ENCODE results near the gene CAPN5. TPM values are rescaled to one million over a fixed set of nuclear protein-coding genes. Genes with fewer than 3 reads are reported as not detected.

The CAPN5 gene
- total and polyA plus RNA-seq, 2 experiments from 2014 or later: 10.2 to 32.2 TPM

GRCh38 chr11:77123591-77123990 is 56.8 kb downstream of the CAPN5 start (continued):
- TF ChIP-seq, protein P1, sequence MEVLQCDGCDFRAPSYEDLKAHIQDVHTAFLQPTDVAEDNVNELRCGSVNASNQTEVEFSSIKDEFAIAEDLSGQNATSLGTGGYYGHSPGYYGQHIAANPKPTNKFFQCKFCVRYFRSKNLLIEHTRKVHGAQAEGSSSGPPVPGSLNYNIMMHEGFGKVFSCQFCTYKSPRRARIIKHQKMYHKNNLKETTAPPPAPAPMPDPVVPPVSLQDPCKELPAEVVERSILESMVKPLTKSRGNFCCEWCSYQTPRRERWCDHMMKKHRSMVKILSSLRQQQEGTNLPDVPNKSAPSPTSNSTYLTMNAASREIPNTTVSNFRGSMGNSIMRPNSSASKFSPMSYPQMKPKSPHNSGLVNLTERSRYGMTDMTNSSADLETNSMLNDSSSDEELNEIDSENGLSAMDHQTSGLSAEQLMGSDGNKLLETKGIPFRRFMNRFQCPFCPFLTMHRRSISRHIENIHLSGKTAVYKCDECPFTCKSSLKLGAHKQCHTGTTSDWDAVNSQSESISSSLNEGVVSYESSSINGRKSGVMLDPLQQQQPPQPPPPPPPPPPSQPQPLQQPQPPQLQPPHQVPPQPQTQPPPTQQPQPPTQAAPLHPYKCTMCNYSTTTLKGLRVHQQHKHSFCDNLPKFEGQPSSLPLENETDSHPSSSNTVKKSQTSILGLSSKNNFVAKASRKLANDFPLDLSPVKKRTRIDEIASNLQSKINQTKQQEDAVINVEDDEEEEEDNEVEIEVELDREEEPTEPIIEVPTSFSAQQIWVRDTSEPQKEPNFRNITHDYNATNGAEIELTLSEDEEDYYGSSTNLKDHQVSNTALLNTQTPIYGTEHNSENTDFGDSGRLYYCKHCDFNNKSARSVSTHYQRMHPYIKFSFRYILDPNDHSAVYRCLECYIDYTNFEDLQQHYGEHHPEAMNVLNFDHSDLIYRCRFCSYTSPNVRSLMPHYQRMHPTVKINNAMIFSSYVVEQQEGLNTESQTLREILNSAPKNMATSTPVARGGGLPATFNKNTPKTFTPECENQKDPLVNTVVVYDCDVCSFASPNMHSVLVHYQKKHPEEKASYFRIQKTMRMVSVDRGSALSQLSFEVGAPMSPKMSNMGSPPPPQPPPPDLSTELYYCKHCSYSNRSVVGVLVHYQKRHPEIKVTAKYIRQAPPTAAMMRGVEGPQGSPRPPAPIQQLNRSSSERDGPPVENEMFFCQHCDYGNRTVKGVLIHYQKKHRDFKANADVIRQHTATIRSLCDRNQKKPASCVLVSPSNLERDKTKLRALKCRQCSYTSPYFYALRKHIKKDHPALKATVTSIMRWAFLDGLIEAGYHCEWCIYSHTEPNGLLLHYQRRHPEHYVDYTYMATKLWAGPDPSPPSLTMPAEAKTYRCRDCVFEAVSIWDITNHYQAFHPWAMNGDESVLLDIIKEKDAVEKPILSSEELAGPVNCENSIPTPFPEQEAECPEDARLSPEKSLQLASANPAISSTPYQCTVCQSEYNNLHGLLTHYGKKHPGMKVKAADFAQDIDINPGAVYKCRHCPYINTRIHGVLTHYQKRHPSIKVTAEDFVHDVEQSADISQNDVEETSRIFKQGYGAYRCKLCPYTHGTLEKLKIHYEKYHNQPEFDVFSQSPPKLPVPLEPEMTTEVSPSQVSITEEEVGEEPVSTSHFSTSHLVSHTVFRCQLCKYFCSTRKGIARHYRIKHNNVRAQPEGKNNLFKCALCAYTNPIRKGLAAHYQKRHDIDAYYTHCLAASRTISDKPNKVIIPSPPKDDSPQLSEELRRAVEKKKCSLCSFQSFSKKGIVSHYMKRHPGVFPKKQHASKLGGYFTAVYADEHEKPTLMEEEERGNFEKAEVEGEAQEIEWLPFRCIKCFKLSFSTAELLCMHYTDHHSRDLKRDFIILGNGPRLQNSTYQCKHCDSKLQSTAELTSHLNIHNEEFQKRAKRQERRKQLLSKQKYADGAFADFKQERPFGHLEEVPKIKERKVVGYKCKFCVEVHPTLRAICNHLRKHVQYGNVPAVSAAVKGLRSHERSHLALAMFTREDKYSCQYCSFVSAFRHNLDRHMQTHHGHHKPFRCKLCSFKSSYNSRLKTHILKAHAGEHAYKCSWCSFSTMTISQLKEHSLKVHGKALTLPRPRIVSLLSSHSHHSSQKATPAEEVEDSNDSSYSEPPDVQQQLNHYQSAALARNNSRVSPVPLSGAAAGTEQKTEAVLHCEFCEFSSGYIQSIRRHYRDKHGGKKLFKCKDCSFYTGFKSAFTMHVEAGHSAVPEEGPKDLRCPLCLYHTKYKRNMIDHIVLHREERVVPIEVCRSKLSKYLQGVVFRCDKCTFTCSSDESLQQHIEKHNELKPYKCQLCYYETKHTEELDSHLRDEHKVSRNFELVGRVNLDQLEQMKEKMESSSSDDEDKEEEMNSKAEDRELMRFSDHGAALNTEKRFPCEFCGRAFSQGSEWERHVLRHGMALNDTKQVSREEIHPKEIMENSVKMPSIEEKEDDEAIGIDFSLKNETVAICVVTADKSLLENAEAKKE (CRISPR knock-in tag; IDR thresholded peaks at IDR 0.05): no peak
- TF ChIP-seq NANOG (IDR thresholded peaks at IDR 0.05; ENCODE audit: borderline replicate concordance) (no peak), JUNB (IDR thresholded peaks at IDR 0.05; ENCODE audit: unreplicated experiment) (no peak), POLR2AphosphoS5 (IDR thresholded peaks at IDR 0.05; ENCODE audit: low read depth) (no peak)

GRCh38 chr11:77124041-77124440 is 57.3 kb downstream of the CAPN5 start:
- 0 out of 2 replicates have a peak, but pooled peaks cover 4% of the 10 kb centered on the region for H3F3A ChIP-seq (replicated peaks; ENCODE audit: low read depth)
- no peak overlapping the region for H3K27ac Mint-ChIP-seq
- no peak overlapping the region for H3K27ac ChIP-seq (ENCODE audit: low read depth)

More at GRCh38 chr11:77124041-77124440, 57.3 kb downstream of the CAPN5 start:
- DNase-seq (ENCODE audit: low spot score): no peak
- no peak overlapping the region for H3K4me3 ChIP-seq
- no peak overlapping the region for H2AFZ ChIP-seq
- H3K4me1 ChIP-seq (ENCODE audit: insufficient read depth): peaks cover 8% of the 10 kb centered on the region
- no peaks in the 10 kb centered on the region for H3K9me2 ChIP-seq (ENCODE audit: insufficient read depth)
- Mint-ChIP-seq H3K36me3 (ENCODE audit: low read depth) (peaks cover 5% of the 10 kb centered on the region; the same call in 1 of the 3 replicates), H3K4me1 (peaks cover 23% of the 10 kb centered on the region), H3K27me3 (ENCODE audit: insufficient read depth, low read depth, poor library complexity) (peaks cover 18% of the 10 kb centered on the region), H3K9me3 (no peaks in the 10 kb centered on the region), H3K4me3 (no peak overlapping the region)
- no peak for ATAC-seq
- H3K79me2 ChIP-seq (replicated peaks; ENCODE audit: insufficient read depth): no peaks in the 10 kb centered on the region
- no peak overlapping the region for H3K4me2 ChIP-seq
- no peaks in the 10 kb centered on the region for H3K36me3 ChIP-seq (ENCODE audit: insufficient read depth)
- H4K20me1 ChIP-seq (replicated peaks; ENCODE audit: insufficient read depth): no peaks in the 10 kb centered on the region; the same call in 1 of the 2 replicates
- no peaks in the 10 kb centered on the region for H3K27me3 ChIP-seq (ENCODE audit: insufficient read depth)
- TF ChIP-seq ETS1 (IDR thresholded peaks at IDR 0.05): no peak
- TF ChIP-seq, protein P2, sequence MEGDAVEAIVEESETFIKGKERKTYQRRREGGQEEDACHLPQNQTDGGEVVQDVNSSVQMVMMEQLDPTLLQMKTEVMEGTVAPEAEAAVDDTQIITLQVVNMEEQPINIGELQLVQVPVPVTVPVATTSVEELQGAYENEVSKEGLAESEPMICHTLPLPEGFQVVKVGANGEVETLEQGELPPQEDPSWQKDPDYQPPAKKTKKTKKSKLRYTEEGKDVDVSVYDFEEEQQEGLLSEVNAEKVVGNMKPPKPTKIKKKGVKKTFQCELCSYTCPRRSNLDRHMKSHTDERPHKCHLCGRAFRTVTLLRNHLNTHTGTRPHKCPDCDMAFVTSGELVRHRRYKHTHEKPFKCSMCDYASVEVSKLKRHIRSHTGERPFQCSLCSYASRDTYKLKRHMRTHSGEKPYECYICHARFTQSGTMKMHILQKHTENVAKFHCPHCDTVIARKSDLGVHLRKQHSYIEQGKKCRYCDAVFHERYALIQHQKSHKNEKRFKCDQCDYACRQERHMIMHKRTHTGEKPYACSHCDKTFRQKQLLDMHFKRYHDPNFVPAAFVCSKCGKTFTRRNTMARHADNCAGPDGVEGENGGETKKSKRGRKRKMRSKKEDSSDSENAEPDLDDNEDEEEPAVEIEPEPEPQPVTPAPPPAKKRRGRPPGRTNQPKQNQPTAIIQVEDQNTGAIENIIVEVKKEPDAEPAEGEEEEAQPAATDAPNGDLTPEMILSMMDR (conservative IDR thresholded peaks at IDR 0.05; ENCODE audit: low read depth in 2 of 2): no peak
- TF ChIP-seq, protein P3, sequence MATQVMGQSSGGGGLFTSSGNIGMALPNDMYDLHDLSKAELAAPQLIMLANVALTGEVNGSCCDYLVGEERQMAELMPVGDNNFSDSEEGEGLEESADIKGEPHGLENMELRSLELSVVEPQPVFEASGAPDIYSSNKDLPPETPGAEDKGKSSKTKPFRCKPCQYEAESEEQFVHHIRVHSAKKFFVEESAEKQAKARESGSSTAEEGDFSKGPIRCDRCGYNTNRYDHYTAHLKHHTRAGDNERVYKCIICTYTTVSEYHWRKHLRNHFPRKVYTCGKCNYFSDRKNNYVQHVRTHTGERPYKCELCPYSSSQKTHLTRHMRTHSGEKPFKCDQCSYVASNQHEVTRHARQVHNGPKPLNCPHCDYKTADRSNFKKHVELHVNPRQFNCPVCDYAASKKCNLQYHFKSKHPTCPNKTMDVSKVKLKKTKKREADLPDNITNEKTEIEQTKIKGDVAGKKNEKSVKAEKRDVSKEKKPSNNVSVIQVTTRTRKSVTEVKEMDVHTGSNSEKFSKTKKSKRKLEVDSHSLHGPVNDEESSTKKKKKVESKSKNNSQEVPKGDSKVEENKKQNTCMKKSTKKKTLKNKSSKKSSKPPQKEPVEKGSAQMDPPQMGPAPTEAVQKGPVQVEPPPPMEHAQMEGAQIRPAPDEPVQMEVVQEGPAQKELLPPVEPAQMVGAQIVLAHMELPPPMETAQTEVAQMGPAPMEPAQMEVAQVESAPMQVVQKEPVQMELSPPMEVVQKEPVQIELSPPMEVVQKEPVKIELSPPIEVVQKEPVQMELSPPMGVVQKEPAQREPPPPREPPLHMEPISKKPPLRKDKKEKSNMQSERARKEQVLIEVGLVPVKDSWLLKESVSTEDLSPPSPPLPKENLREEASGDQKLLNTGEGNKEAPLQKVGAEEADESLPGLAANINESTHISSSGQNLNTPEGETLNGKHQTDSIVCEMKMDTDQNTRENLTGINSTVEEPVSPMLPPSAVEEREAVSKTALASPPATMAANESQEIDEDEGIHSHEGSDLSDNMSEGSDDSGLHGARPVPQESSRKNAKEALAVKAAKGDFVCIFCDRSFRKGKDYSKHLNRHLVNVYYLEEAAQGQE (IDR thresholded peaks at IDR 0.05; ENCODE audit: unreplicated experiment): no peak
- TF ChIP-seq POLR2AphosphoS5 (IDR thresholded peaks at IDR 0.05; ENCODE audit: low read depth): no peak
- no peak for TF ChIP-seq JUNB (IDR thresholded peaks at IDR 0.05; ENCODE audit: unreplicated experiment)
- TF ChIP-seq NANOG (IDR thresholded peaks at IDR 0.05; ENCODE audit: borderline replicate concordance): no peak
- TF ChIP-seq ZNF331 (CRISPR knock-in tag; IDR thresholded peaks at IDR 0.05; ENCODE audit: low read depth): no peak

Measured in GM23338 (cell line).